NCI-H446 (cell line): Measurements from ENCODE around the gene CAPN8.

ENCODE experiments used
- DNase-seq, 2 experiments: peaks; one replicate each; lab custom pipeline; 2025; lab: John Stamatoyannopoulos, UW

Gene CAPN8

GRCh38 chr1:223702735-223703667 is 37.5 kb upstream of the CAPN8 start:
- no peak for DNase-seq

GRCh38 chr1:223700942-223701637 is 35.6 kb upstream of the CAPN8 start:
- no peak for DNase-seq

GRCh38 chr1:223700388-223700918 is 35.0 kb upstream of the CAPN8 start:
- DNase-seq = no peak

- DNase-seq = no peak
Observed at GRCh38 chr1:223695941-223696340, 30.4 kb upstream of the CAPN8 start.

DNA sequence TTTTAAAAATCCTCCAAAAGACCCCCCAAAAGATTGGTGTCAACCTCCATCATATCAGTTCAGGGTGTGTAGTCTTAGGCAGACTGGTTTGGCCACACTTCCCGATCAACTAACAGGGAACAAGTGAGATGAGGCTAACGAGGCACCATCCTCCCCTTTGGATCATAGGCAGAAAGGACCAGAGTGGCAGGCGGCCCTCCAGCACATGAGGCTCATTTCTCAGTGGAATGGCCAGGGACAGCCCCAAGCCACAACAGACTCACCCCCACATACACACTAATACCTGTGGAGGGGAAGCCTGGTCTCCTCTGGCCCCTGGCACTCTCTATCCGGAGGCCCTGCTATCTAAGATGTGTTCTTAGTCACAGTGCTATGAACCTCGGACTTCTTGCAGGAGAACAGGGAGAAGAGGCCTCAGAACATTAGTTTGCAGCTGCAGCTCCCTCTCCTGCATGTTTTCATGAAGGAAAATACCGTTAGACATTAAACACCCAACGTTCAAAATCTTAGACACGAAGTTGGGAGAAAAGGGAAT is 29.6 kb upstream of the CAPN8 start:
- DNase-seq = no peak

GRCh38 chr1:223691121-223691520 is 25.6 kb upstream of the CAPN8 start:
- DNase-seq = no peak

DNA sequence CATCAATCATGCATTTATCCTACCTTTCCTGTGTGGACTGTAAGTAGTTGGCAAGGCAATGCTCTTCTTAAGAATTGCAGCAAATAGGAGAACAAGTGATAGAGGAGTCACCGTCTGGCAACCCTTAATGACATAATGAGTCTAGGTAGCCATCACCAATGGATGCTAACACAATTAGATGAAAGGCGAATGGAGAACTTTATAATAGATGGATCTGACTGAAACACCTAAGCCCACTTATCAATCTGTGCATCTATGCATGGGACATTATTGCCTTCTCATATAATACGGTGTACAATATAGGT is 18.9 kb upstream of the CAPN8 start:
- DNase-seq = no peak

GRCh38 chr1:223683586-223684487 is 18.3 kb upstream of the CAPN8 start:
- peak; percentile 49 to 73 for DNase-seq

DNA sequence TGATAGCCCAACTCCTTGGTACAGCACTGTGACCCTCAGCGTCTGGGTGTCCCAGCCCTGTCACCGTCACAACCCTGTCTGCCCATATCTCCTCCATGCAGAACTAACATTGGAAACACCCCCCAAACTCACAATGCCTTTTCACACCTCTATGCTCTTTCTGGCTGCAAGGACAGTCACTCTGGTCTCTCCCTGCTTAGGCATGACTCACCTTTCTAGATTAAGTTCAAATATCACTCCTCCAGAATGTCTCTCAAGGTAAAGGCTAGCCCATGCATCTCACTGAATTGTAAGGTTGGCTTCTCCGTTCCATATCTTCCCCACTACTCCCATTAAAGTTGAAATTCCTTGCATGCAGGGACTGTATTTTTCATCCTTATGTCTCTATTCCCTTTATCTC is 17.0 kb upstream of the CAPN8 start:
- DNase-seq = no peak

DNA sequence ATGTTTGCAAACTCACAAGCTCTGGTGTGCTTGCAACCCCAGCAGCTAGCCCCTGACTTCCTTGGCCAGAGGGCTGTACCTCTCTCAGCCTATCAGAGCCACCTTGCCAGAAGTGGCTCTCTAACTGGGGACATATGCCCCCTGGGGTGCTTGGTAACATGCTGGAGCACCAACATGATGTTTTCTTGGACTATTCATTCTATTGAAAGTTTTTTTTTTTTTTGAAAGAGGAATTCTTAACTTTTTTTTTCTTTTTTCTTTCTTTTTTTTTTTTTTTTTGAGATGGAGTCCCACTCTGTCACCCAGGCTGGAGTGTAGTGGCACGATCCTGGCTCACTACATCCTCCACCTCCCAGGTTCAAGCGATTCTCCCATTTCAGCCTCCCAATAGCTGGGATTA is 14.7 kb upstream of the CAPN8 start:
- DNase-seq = no peak

DNA sequence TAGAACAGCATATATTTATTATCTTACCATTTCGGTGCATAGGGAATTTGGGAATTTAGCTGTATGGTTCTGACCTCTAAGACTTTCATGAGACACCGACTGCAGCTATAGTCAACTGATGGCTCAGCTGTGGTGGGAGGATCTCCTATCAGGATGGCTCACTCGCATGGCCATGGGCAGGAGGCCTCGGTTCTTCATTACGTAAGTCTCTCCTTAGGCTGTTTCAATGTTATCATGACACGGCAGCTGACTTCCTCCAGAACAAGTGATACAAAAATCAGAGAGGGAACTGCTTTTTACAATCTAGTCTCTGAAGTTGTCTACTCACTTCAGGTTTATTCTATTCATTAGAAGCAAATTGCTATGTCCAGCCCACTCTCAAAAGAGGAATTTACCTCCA is 13.3 kb upstream of the CAPN8 start:
- DNase-seq = no peak

DNA sequence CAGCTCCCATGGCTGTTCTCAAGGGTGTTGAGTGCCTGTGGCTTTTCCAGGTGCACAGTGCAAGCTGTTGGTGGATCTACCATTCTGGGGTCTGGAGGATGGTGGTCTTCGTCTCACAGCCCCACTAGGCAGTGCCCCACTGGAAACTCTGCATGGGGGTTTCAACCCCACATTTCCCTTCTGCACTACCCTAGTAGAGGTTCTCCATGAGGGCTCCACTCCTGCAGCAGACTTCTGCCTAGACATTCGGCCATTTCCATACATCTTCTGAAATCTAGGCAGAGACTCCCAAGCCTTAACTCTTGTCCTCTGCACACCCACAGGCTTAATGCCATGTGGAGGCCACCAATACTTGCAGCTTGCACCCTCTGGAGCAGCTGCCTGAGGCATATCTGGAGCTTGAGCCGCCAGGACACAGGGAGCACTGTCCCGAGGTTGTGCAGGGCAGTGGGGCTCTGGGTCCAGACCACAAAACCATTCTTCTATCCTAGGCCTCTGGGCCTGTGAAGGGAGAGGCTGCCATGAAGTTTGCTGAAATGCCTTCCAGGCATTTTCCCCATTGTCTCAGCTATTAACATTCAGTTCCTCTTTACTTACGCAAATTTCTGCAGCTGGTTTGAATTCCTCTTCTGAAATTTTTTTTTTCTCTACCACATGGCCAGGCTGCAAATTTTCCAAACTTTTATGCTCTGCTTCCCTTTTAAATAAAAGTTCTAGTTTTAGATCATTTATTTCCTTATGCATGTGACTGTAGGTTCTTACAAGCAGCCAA is 8.8 kb upstream of the CAPN8 start:
- DNase-seq = no peak

DNA sequence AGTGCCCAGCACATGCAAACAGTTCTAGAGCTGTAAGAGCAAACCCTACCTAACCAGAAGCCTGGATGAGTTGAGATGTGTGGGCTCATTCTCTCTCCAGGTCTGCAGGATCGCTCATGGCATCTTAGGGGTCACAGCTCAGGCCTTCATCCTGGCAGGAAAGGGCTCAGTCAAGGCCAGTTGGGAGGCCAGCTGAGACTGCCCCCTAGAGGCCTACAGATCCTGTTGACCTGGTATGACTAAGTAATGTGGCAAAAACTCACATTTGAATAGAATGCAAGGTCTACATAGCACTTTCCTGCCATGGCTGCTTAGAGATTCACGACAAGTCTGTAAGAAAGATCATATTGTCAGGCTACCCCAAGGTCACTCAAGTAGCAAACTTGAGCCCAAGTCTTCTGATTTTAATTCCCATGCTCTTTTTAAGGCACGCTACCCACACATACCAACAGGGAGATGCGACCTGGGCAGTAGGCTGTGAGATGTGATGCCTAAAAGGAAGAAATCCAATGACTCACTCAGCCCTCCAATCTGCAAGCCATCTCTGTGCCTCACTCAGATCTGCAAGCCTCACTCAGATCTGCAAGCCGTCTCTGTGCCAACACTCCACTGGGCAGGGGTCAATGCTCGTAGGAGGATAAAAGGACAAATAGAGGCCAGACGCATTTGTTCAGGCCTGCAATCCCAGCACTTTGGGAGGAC is 5.1 kb upstream of the CAPN8 start:
- peak in 1 of 2 experiments; percentile 36 for DNase-seq

DNA sequence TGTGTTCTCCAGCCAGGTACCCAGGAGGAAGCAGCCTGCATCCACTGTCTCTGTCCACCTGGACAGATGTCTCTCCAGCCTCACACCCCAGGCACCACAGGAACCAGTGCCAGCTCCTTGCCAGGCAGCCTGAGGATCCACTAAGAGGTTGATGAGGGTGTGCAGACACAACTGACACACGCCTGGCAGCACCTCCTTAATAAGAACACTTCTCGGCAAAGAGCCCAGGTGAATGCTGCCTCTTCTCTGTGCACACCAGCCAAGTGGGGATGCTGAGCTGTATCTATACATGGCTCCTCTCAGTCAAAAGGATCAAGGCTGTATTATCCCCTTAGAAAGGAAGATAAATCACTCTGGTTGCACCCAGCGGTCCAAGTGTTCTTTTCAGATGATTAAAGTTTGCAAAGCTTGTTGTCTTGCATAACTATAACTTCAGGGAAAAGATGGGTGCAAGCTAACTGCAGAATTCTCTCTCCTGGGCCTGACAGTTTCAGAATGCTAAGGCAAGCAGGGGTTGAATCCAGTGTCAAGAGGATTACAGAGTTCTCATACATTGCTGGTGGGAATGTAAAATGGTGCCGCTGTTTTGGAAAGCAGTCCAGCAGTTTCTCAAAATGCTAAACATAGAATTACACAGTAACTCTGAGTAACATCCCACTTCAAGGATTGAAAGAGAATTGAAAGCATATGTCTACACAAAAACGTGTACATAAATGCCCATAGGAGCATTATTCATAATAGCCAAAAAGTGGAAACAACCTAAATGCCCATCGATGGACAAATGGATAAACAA is 3.7 kb upstream of the CAPN8 start:
- DNase-seq = no peak

DNA sequence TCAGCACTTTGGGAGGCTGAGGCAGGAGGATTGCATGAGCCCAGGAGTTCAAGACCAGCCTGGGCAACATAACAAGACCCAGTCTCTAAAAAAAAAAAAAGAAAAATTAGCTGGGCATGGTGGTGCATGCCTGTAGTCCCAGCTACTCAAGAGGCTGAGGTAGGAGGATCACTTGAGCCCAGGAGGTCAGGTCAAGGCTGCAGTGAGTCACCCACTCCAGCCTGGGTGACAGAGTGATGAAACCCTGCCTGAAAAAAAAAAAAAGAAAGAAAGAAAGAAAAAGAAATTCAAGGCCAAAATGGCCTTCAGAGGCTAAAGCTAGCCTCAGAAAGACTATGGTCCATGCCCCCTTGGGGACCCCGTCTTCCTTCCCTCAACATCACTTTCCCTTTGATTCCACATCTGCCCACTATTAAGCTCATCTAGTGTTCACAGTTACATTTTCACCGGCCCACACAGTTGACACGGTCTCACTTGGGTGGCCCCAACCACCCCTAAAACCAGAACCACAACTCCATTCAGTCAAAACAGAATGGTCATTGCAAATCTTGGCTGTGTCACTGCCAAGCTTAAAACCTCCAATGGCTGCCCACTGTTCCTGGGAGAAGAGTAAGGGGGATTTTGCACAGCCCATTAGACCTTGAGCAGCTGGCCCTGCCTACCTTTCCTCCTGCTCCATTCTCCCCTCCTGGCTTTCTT is 2.1 kb upstream of the CAPN8 start:
- DNase-seq = no peak

GRCh38 chr1:223664106-223664505 is 1.4 kb downstream of the CAPN8 start:
- no peak for DNase-seq

- DNase-seq = no peak
Observed at GRCh38 chr1:223662943-223663342, 2.6 kb downstream of the CAPN8 start.

DNA sequence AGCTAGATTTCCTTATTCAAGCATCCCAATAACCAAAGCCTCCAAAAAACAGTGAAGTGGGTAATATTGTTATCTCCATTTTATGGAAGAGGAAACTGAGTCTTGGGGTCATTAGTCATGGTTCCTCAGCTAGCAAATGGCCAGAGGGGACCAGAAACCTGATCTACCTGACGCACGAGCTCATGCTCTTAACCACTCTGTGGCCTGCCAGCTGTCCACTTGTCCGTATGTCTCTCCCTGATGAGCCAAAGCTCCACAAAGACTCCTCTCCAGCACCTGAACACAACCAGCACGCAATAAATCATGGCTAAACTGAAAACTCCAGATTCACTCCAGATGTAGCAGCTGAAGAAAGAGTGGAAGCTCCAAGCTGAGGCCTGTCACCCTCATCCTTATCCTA is 5.8 kb downstream of the CAPN8 start:
- no peak for DNase-seq

GRCh38 chr1:223657978-223658377 is 7.5 kb downstream of the CAPN8 start:
- no peak for DNase-seq
